SK-N-SH (cell line): ENCODE data around the gene TTC23.
A peak's percentile ranks its signal among the peaks of the same experiment; 100 is the strongest.

Source experiments
- CHD2 ChIP-seq: fragments of 150-350 bp; IDR thresholded peaks from 2 replicates; pipeline ENCODE4 v1.6.1; 2018; ENCODE audit warnings: low read length; ENCODE audit not compliant: partially characterized antibody
- ELF1 ChIP-seq: IDR thresholded peaks from 2 replicates; pipeline ENCODE4 v1.4.0; 2012
- EP300 ChIP-seq, 2 experiments: IDR thresholded peaks; 2 replicates each; pipeline versions ENCODE4 v1.4.0 to v1.6.1; 2012; ENCODE audit warnings: borderline replicate concordance in 1 of 2, low read depth in 1 of 2, low read length in 1 of 2
- JUND ChIP-seq: IDR thresholded peaks from 2 replicates; pipeline ENCODE4 v1.4.0; 2012
- MXI1 ChIP-seq: IDR thresholded peaks from 2 replicates; pipeline ENCODE4 v1.6.1; 2012; ENCODE audit warnings: mild to moderate bottlenecking, low read depth, low read length, improper control_type of control experiment
- POLR2AphosphoS5 ChIP-seq: IDR thresholded peaks from 2 replicates; pipeline ENCODE4 v1.6.1; 2012; ENCODE audit warnings: low read depth, low read length
- RAD21 ChIP-seq: IDR thresholded peaks from 2 replicates; pipeline ENCODE4 v1.6.1; 2012; ENCODE audit warnings: mild to moderate bottlenecking, low read length
- RXRA ChIP-seq: IDR thresholded peaks from 2 replicates; pipeline ENCODE4 v1.4.0; 2012; ENCODE audit warnings: low read depth, mild to moderate bottlenecking, borderline replicate concordance
- SMC3 ChIP-seq: IDR thresholded peaks from 2 replicates; pipeline ENCODE4 v1.6.1; 2012; ENCODE audit warnings: low read depth, low read length, improper control_type of control experiment
- TF ChIP-seq, protein P1 (sequence below): fragments of 200-600 bp; sonication (generic); IDR thresholded peaks from 2 replicates; pipeline ENCODE4 v1.6.1; 2017; ENCODE audit warnings: antibody characterized with exemption, mild to moderate bottlenecking, moderate library complexity
- TF ChIP-seq, protein P2 (sequence below): IDR thresholded peaks from 2 replicates; pipeline ENCODE4 v1.6.1; 2012; ENCODE audit warnings: mild to moderate bottlenecking, low read depth, low read length, moderate library complexity

DNA sequence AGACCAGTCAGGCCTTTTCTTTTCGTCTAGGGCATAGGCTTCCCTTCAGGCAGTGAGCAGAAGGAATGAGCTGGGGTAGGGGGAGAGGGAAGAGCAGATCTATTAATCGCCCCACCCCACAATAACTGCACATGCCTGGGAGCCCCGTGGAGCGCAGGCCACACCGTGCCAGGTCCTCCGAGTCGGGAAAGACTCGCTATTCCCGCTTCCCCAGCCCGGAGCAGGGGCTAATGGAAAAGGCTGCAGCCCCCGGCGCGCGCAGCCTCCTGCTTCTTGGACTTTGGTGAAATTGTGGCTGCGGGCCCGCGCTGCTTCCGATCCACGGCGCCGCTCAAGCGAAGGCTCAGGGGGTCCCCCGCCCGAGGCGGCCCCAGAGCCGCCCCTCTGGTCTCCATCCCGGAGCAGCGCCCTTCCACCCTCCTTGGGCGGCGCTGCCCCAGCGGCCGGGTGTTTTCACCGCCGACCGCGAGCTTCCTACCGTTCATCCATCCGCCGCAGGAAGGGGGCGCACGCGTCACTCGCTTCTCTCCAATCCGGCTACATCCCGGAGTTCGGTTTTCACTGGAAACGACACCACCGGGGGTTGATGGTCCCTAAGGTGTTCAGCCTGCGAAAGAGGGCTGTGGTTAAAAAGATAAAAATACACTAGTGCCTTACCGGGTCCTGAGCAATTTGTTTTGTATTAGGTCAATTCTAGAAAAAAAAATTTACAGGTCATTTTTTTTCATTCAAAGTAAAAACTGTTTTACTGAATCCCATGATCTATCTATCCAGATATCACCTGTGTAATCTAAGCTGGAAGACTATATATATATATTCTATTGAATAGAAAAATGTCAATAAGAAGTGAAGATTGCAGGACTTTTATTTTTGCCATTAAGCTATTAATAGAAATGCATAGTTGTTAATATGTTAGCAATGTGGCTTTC is 148.9 kb downstream of the TTC23 start:
- TF ChIP-seq, protein P1, sequence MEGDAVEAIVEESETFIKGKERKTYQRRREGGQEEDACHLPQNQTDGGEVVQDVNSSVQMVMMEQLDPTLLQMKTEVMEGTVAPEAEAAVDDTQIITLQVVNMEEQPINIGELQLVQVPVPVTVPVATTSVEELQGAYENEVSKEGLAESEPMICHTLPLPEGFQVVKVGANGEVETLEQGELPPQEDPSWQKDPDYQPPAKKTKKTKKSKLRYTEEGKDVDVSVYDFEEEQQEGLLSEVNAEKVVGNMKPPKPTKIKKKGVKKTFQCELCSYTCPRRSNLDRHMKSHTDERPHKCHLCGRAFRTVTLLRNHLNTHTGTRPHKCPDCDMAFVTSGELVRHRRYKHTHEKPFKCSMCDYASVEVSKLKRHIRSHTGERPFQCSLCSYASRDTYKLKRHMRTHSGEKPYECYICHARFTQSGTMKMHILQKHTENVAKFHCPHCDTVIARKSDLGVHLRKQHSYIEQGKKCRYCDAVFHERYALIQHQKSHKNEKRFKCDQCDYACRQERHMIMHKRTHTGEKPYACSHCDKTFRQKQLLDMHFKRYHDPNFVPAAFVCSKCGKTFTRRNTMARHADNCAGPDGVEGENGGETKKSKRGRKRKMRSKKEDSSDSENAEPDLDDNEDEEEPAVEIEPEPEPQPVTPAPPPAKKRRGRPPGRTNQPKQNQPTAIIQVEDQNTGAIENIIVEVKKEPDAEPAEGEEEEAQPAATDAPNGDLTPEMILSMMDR: peak; percentile 83
- peak; percentile 84 for TF ChIP-seq SMC3
- TF ChIP-seq, protein P2, sequence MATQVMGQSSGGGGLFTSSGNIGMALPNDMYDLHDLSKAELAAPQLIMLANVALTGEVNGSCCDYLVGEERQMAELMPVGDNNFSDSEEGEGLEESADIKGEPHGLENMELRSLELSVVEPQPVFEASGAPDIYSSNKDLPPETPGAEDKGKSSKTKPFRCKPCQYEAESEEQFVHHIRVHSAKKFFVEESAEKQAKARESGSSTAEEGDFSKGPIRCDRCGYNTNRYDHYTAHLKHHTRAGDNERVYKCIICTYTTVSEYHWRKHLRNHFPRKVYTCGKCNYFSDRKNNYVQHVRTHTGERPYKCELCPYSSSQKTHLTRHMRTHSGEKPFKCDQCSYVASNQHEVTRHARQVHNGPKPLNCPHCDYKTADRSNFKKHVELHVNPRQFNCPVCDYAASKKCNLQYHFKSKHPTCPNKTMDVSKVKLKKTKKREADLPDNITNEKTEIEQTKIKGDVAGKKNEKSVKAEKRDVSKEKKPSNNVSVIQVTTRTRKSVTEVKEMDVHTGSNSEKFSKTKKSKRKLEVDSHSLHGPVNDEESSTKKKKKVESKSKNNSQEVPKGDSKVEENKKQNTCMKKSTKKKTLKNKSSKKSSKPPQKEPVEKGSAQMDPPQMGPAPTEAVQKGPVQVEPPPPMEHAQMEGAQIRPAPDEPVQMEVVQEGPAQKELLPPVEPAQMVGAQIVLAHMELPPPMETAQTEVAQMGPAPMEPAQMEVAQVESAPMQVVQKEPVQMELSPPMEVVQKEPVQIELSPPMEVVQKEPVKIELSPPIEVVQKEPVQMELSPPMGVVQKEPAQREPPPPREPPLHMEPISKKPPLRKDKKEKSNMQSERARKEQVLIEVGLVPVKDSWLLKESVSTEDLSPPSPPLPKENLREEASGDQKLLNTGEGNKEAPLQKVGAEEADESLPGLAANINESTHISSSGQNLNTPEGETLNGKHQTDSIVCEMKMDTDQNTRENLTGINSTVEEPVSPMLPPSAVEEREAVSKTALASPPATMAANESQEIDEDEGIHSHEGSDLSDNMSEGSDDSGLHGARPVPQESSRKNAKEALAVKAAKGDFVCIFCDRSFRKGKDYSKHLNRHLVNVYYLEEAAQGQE: no peak
- TF ChIP-seq EP300 (IDR thresholded peaks at IDR 0.05; ENCODE audit: borderline replicate concordance in 1 of 2, low read depth in 1 of 2, low read length in 1 of 2): no peak
- no peak for TF ChIP-seq RXRA
- TF ChIP-seq MXI1: 0 out of 2 replicates have a peak, but pooled peaks have one; percentile 32
- TF ChIP-seq ELF1: no peak
- no peak for TF ChIP-seq JUND
- TF ChIP-seq RAD21: peak; percentile 84
- TF ChIP-seq POLR2AphosphoS5: no peak
- no peak for TF ChIP-seq CHD2
